Right lobe of liver (tissue), 4 donors: ENCODE results near the gene LPAR2.

Experiments
- CTCF ChIP-seq, 4 donors: fragments of 200-600 bp in 3 of 4; fragments of 450-650 bp in 1 of 4; IDR thresholded peaks; one replicate each; pipeline versions ENCODE4 v1.5.1 to v1.8.0; 2016 to 2022; ENCODE audit warnings: antibody characterized with exemption in 4 of 4, mild to moderate bottlenecking in 2 of 4
- POLR2A ChIP-seq: fragments of 450-650 bp; IDR thresholded peaks from one replicate; pipeline ENCODE4 v1.6.1; 2017; ENCODE audit warnings: antibody characterized with exemption, mild to moderate bottlenecking
- donor health status: DM: no; HTN: no; CAD: no.
- donor health status: DM: no; HTN: no; CAD: no.
- donor health status: DM: no; HTN: yes; CAD: no.

DNA sequence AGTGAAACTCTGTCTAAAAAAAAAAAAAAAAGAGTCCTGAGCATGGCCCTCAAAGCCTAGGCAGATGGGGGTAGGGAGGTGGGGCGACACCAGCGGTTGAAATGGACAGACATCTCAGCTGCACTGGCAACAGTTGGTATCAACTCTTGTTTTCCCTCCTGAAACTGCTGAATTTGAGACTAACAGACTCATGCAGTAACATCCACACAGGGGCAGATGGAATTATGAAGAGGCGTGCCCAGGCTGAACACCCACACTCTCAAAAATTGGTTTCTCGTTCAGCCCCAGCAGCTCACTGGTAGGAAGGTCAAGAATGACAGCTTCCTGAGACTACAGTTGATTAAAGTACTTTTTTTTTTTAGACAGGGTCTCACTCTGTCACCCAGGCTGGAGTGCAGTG is 33.6 kb downstream of the LPAR2 start:
- no peak for TF ChIP-seq CTCF (IDR thresholded peaks at IDR 0.05)
- no peak for TF ChIP-seq POLR2A
